ENCODE data around the gene KANK2.

DNA sequence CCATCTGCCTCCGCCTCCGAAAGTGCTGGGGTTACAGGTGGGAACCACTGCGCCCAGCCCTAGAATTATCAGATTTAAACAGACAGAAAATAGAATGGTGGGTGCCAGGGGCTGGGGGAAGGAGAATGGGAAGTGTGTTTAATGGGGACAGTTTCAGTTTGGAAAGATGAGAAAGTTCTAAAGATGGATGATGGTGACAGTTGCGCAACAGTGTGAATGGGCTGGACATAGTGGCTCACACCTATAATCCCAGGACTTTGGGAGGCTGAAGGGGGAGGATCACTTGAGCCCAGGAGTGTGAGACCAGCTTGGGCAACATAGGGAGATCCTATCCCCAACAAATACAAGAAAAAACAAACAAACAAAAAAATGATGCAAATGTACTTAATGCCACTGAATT lies 15.9 kb downstream of the KANK2 start:
- TF ChIP-seq, protein P1, sequence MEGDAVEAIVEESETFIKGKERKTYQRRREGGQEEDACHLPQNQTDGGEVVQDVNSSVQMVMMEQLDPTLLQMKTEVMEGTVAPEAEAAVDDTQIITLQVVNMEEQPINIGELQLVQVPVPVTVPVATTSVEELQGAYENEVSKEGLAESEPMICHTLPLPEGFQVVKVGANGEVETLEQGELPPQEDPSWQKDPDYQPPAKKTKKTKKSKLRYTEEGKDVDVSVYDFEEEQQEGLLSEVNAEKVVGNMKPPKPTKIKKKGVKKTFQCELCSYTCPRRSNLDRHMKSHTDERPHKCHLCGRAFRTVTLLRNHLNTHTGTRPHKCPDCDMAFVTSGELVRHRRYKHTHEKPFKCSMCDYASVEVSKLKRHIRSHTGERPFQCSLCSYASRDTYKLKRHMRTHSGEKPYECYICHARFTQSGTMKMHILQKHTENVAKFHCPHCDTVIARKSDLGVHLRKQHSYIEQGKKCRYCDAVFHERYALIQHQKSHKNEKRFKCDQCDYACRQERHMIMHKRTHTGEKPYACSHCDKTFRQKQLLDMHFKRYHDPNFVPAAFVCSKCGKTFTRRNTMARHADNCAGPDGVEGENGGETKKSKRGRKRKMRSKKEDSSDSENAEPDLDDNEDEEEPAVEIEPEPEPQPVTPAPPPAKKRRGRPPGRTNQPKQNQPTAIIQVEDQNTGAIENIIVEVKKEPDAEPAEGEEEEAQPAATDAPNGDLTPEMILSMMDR (IDR thresholded peaks at IDR 0.05) = no peak
- TF ChIP-seq ZFX (IDR thresholded peaks at IDR 0.05; ENCODE audit: borderline replicate concordance) = no peak

All from 22Rv1 (cell line).